ENCODE data around the gene ARID4B. TPM values are rescaled to one million over a fixed set of nuclear protein-coding genes. Genes with fewer than 3 reads are reported as not detected.

The ARID4B gene
- total RNA-seq, 2 donors from 2014 or later: 32.4 to 50.2 TPM

DNA sequence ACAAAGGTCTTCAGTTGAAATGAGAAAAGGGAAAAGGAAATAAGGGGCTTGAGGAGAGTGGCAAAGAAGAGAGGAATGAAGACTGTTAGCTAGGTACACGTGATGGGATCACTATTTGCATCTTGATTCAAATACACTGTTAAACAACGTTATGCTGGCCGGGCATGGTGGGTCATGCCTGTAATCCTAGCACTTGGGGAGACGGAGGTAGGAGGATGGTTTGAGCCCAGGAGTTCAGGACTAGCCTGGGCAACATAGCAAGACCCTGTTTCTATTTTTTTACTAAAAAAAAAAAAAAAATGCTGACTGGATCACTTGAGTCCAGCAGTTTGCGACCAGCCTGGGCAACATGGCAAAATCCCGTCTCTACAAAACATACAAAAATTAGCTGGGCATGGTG lies 169.3 kb downstream of the ARID4B start:
- no peaks in the 10 kb centered on the region for H3K9me3 ChIP-seq
- no peak overlapping the region for H3K4me3 ChIP-seq
- ATAC-seq (ENCODE audit: insufficient number of reproducible peaks, low FRiP score, low read depth): no peak
- H3K27me3 ChIP-seq (replicated peaks; ENCODE audit: insufficient read depth): no peaks in the 10 kb centered on the region
- H3K36me3 ChIP-seq: peaks cover 19% of the 10 kb centered on the region
- TF ChIP-seq CTCF (IDR thresholded peaks at IDR 0.05): no peak
- H3K4me1 ChIP-seq (ENCODE audit: control insufficient read depth in 1 of 2, low read depth in 2 of 2): peaks cover 12 to 46% of the 10 kb centered on the region in 2 donors
- no peak overlapping the region for H3K27ac ChIP-seq
- no peak for DNase-seq (ENCODE audit: low spot score)

GRCh38 chr1:235157150-235157549 lies 170.8 kb downstream of the ARID4B start:
- H3K4me1 ChIP-seq (ENCODE audit: control insufficient read depth in 1 of 2, low read depth in 2 of 2): peaks cover 12 to 46% of the 10 kb centered on the region in 2 donors
- DNase-seq (ENCODE audit: low spot score) (no peak), ATAC-seq (ENCODE audit: insufficient number of reproducible peaks, low FRiP score, low read depth) (no peak)
- no peak overlapping the region for H3K4me3 ChIP-seq
- no peaks in the 10 kb centered on the region for H3K27me3 ChIP-seq (replicated peaks; ENCODE audit: insufficient read depth)
- H3K36me3 ChIP-seq: peaks cover 20% of the 10 kb centered on the region
- TF ChIP-seq CTCF (IDR thresholded peaks at IDR 0.05): no peak
- no peak overlapping the region for H3K27ac ChIP-seq
- H3K9me3 ChIP-seq: no peaks in the 10 kb centered on the region

DNA sequence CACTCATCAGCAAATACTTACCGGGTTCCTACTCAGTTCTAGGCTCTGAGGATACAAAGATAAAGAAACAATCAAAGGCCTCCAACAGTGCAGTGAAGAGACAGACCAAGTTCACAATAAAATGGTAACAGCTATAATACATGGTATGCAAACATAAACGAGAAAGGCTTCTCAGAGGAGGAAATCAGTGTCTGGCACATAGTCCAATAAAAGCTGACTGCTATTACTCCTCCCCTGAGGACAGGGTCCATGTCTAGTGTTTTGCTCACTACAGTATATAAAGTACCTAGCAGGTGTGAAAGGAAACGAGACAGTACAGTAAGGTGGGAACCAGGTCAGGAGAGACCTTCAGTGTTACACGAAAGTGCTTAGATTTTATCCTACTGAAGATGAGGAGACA lies 171.2 kb downstream of the ARID4B start:
- H3K36me3 ChIP-seq: peaks cover 23% of the 10 kb centered on the region
- no peak for TF ChIP-seq CTCF (IDR thresholded peaks at IDR 0.05)
- no peak overlapping the region for H3K27ac ChIP-seq
- ATAC-seq (ENCODE audit: insufficient number of reproducible peaks, low FRiP score, low read depth): no peak
- DNase-seq (ENCODE audit: low spot score): no peak
- no peaks in the 10 kb centered on the region for H3K9me3 ChIP-seq
- no peak overlapping the region for H3K4me3 ChIP-seq
- peaks cover 12 to 42% of the 10 kb centered on the region in 2 donors for H3K4me1 ChIP-seq (ENCODE audit: control insufficient read depth in 1 of 2, low read depth in 2 of 2)
- H3K27me3 ChIP-seq (replicated peaks; ENCODE audit: insufficient read depth): no peaks in the 10 kb centered on the region

DNA sequence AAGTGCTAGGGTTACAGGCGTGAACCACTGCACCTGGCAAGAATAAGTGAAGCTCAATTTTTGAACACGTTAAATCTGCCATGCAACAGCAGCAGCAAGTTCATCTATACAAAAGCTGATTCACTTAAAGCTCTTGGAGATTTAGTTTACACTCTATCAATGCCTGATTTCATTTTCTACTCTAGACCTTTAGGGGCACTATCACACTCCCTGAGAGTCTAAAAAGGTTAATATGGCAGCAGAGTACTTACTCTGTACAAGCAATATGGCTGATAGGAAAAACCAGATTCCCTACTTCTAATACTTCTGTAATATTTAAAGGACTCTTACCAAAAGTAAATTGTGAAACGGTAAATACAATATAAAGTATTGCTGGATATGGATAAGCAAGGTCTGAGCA lies 171.7 kb downstream of the ARID4B start:
- Histone ChIP-seq H3K9me3 (no peaks in the 10 kb centered on the region), H3K27me3 (replicated peaks; ENCODE audit: insufficient read depth) (no peaks in the 10 kb centered on the region), H3K36me3 (peaks cover 27% of the 10 kb centered on the region), H3K4me3 (no peak overlapping the region), H3K4me1 (ENCODE audit: control insufficient read depth in 1 of 2, low read depth in 2 of 2) (peaks cover 12 to 40% of the 10 kb centered on the region in 2 donors), H3K27ac (no peak overlapping the region)
- no peak for TF ChIP-seq CTCF (IDR thresholded peaks at IDR 0.05)
- DNase-seq (ENCODE audit: low spot score) (no peak), ATAC-seq (ENCODE audit: insufficient number of reproducible peaks, low FRiP score, low read depth) (no peak)

GRCh38 chr1:235152235-235152634 lies 175.7 kb downstream of the ARID4B start:
- Histone ChIP-seq H3K27ac (no peak overlapping the region), H3K4me1 (ENCODE audit: control insufficient read depth in 1 of 2, low read depth in 2 of 2) (peaks cover 0 to 10% of the 10 kb centered on the region in 2 donors), H3K9me3 (no peaks in the 10 kb centered on the region), H3K4me3 (no peak overlapping the region), H3K36me3 (peaks cover 47% of the 10 kb centered on the region), H3K27me3 (replicated peaks; ENCODE audit: insufficient read depth) (no peaks in the 10 kb centered on the region)
- no peak for TF ChIP-seq CTCF (IDR thresholded peaks at IDR 0.05)
- ATAC-seq (ENCODE audit: insufficient number of reproducible peaks, low FRiP score, low read depth) (no peak), DNase-seq (ENCODE audit: low spot score) (no peak)
